Measurements from ENCODE around the gene ADRM1.

Gene ADRM1

DNA sequence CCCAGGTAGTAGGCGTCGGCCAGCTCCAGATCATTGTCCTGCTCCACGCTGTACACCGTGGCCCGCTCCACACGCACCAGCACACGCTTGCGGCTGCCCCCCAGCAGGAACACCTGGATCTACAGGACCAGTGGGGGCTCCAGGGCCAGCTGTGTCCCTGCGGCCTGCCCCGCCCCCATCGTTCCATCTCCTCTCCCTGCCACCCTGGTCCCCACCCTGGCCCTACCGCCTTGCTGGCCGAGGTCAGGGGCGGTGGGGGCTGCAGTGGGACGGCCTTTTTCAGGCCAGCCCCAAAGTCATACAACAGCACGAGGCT is 9.8 kb downstream of the ADRM1 start:
- in situ Hi-C loops (cut with HindIII; ENCODE audit: low sequenced_read_pairs) = no loop called here
- no peak for DNase-seq (ENCODE audit: low read depth, low spot score)
- no peak overlapping the region for H3K4me3 ChIP-seq (ENCODE audit: low read depth, low read length)
- TF ChIP-seq, protein P1, sequence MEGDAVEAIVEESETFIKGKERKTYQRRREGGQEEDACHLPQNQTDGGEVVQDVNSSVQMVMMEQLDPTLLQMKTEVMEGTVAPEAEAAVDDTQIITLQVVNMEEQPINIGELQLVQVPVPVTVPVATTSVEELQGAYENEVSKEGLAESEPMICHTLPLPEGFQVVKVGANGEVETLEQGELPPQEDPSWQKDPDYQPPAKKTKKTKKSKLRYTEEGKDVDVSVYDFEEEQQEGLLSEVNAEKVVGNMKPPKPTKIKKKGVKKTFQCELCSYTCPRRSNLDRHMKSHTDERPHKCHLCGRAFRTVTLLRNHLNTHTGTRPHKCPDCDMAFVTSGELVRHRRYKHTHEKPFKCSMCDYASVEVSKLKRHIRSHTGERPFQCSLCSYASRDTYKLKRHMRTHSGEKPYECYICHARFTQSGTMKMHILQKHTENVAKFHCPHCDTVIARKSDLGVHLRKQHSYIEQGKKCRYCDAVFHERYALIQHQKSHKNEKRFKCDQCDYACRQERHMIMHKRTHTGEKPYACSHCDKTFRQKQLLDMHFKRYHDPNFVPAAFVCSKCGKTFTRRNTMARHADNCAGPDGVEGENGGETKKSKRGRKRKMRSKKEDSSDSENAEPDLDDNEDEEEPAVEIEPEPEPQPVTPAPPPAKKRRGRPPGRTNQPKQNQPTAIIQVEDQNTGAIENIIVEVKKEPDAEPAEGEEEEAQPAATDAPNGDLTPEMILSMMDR (IDR thresholded peaks at IDR 0.05; ENCODE audit: low read depth, low read length) = no peak

GRCh38 chr20:62313021-62313420 is 10.2 kb downstream of the ADRM1 start:
- DNase-seq (ENCODE audit: low read depth, low spot score) = no peak
- in situ Hi-C loops (cut with HindIII; ENCODE audit: low sequenced_read_pairs) = no loop called here
- no peak overlapping the region for H3K4me3 ChIP-seq (ENCODE audit: low read depth, low read length)
- TF ChIP-seq, protein P1 (IDR thresholded peaks at IDR 0.05; ENCODE audit: low read depth, low read length) = no peak

DNA sequence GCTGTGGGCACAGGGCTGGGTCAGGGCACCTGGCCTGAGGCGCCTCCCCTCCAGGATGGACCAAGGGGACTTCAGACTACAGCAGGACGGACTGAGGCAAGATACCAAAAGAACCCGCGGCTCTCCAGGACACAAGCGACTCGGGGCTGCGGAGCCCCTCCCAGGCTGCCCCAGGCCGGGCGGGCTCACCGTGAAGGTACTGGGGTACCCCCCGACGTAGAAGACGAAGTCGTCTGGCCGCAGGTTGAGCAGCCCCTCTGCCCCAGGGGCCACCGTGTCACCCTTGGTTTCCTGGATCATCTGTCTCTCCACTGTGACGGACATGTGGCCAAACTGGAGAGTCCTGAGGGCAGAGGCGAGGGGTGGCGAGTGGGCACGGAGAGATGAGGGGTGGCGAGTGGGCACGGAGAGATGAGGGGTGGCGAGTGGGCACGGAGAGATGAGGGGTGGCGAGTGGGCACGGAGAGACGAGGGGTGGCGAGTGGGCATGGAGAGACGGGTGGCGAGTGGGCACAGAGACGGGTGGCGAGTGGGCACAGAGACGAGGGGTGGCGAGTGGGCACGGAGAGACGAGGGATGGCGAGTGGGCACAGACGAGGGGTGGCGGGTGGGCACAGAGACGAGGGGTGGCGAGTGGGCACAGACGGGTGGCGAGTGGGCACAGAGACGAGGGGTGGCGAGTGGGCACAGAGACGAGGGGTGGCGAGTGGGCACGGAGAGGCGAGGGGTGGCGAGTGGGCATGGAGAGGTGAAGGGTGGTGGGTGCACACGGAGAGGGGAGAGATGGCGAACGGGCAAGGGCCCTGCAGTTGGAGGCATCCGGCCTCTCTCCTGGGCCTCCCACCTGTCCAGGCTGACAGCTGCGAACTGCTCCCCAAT is 10.9 kb downstream of the ADRM1 start:
- TF ChIP-seq, protein P1 (IDR thresholded peaks at IDR 0.05; ENCODE audit: low read depth, low read length) = no peak
- in situ Hi-C loops (cut with HindIII; ENCODE audit: low sequenced_read_pairs) = no loop called here
- DNase-seq (ENCODE audit: low read depth, low spot score) = no peak

GRCh38 chr20:62314339-62314638 is 11.5 kb downstream of the ADRM1 start:
- no peak overlapping the region for H3K4me3 ChIP-seq (ENCODE audit: low read depth, low read length)
- in situ Hi-C loops (cut with HindIII; ENCODE audit: low sequenced_read_pairs) = no loop called here

More for the DNA sequence above, 10.9 kb downstream of the ADRM1 start:
- no peak overlapping the region for H3K4me3 ChIP-seq (ENCODE audit: low read depth, low read length)

GRCh38 chr20:62314711-62315302 is 12.0 kb downstream of the ADRM1 start:
- TF ChIP-seq, protein P1 (IDR thresholded peaks at IDR 0.05; ENCODE audit: low read depth, low read length) = no peak
- no peak overlapping the region for H3K4me3 ChIP-seq (ENCODE audit: low read depth, low read length)
- in situ Hi-C loops (cut with HindIII; ENCODE audit: low sequenced_read_pairs) = no loop called here
- DNase-seq (ENCODE audit: low read depth, low spot score) = no peak

More at GRCh38 chr20:62314339-62314638, 11.5 kb downstream of the ADRM1 start:
- TF ChIP-seq, protein P1 (IDR thresholded peaks at IDR 0.05; ENCODE audit: low read depth, low read length) = no peak
- no peak for DNase-seq (ENCODE audit: low read depth, low spot score)

GRCh38 chr20:62315773-62316172 is 13.0 kb downstream of the ADRM1 start:
- DNase-seq (ENCODE audit: low read depth, low spot score) = no peak
- H3K4me3 ChIP-seq (ENCODE audit: low read depth, low read length) = no peak overlapping the region
- in situ Hi-C loops (cut with HindIII; ENCODE audit: low sequenced_read_pairs) = no loop called here
- TF ChIP-seq, protein P1 (IDR thresholded peaks at IDR 0.05; ENCODE audit: low read depth, low read length) = no peak

Measured in astrocyte of the spinal cord (primary cell).